SKM-1 (cell line): ENCODE data around the gene TRIM29.
"Not testable (repeated sequence)": the region's sequence is repeated elsewhere in the genome, so short reads cannot be mapped to it uniquely, and the experiment has no call there.

ENCODE experiments used
- DNase-seq: peaks from one replicate; lab custom pipeline; 2025; ENCODE audit not compliant: unreplicated experiment; lab: John Stamatoyannopoulos, UW

The TRIM29 gene

DNA sequence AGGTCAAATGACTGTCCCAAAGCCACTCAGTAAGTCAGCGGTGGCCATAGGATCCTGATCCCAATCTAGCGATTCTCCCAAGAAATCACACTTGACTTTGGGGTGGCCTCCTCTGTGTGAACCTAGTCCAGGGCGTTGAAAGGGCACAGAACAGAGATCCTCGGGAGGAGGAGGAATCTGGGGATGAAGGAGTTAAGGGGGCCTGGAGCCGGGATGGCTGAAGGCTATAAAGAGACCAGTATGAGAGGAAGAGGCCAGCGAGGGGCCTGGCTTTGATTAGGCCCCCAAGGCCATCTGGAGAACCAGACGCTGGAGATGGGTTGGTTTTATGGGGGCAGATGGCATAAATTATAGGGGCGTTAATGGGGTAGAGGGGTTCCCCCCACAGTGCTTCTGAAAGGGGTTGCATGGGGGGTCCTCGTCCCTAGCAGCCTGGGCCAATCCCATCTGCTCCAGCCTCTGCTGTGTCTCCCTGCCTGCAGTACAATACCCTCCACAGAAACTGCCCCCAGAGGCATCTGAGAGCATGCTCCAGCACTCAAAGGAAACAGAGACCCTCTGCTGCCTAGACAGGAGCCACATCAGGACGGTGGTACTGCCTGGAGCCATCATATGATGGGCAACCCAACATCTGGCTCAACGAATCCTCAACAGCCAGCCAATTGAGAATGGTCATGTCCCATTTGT is 35.2 kb upstream of the TRIM29 start:
- no peak for DNase-seq

DNA sequence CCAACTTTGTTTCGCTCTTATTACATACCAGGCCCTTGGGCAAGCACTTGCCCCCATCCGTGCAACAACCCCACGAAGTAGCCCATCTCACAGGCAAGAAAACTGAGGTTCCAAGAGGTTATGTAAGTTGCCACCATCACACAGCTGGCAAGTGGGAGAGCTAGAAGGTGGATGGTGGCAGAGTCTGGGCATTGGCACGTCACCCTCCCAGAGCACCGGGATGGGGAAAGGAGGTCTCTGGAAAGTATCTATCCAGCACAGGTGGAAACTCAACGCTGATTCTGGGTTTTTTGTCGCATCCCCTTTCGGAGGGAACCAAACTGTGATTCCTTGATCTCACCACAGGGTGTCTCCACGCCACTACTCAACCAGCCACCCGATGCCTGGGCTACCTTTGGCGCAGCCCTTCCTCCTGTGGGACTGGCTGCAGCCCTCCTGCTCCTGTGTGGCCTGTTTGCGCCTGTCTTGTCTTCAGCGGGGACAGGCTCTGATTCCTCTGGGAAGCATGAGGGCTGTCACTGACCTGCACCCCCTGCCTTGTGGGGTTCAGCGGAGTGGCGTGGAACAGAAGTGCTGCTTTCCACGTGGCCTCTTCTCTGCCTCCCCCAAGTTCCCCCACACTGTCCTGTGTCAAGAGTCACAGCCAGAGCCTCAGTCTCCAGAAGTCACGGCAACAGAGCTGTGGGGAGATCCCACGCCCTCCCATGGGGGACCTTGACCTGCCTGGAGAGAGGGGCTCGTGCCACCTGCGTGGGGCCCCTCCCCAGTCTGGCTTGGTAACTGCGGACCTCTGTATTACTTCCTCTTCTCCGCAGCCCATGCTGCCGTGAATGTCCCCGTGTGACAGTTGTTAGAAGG is 34.4 kb upstream of the TRIM29 start:
- DNase-seq, result peak; percentile 21

GRCh38 chr11:120170741-120171261 is 32.9 kb upstream of the TRIM29 start:
- no peak for DNase-seq

DNA sequence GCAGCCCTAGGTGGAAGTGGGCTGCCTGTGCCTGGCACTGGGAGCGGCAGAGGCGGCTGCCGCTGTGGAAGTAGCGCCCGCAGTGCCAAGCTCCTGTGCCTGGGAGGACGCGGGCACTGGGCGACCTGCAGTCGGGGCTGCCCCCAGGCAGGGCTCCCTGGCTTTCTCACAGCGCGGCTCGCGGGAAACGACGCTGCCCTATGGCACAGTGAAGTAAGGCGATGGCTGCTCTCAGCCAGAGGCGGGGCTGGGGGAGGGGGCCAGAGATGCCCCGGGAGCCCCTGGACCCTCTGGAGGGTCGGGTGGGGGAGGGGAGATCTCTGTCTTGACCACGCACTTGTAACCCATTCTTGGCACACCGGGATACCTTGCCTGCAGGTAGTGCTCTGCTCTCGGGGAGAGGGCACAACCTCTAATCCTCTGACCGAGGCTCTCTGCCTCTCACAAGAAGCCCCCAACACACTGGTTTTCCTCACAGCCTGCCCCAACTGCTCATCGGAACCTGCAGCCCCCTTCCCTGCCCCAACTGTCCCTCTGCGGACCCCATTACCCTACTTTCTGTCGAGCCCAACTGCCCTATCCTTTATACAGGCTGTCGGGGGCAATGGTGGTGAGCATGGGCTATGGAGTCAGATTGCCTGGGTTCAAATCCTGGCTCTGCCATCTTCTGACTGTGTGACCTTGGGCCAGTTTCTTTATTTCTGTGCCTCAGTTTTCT is 32.2 kb upstream of the TRIM29 start:
- DNase-seq, result no peak

DNA sequence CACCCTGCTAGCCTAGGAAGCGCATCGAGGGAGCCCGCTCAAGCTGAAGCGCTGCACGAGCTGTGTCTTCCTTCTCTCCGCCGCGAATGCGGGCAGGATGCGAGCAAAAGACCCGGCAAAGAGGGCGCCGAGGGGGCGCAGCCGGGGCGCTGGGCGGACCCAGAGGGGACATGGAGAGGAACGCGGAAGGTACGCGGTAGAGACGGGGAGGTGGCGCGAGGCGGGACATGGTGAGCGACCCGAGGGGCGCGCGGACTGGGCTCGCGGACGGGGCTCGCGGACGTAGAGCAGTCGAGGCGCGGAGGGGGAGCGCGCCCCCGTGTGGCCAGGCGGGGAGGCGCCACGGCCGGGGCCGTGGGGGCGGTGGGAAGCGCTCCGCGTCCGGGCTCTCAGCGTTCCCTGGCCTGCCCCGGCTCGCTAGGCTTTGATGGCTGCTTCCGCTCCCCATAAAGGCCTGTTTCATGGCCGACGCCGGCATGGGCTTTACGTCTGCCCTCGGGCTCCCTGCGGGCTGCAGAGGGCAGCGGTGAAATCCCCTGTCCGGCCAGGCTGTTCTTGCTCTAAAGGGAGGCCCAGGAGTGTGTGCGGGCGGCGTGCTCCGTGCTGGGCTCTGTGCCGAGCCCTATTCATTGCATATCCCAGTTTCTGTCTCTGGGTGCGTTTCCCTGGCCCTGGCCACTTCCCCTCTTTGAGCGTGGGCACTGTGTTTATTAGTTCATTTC is 31.2 kb upstream of the TRIM29 start:
- DNase-seq, result peak; percentile 11

- DNase-seq, result no peak
Measured at GRCh38 chr11:120168108-120168959, 30.4 kb upstream of the TRIM29 start.

GRCh38 chr11:120167659-120168058 is 29.7 kb upstream of the TRIM29 start:
- DNase-seq, result no peak

DNA sequence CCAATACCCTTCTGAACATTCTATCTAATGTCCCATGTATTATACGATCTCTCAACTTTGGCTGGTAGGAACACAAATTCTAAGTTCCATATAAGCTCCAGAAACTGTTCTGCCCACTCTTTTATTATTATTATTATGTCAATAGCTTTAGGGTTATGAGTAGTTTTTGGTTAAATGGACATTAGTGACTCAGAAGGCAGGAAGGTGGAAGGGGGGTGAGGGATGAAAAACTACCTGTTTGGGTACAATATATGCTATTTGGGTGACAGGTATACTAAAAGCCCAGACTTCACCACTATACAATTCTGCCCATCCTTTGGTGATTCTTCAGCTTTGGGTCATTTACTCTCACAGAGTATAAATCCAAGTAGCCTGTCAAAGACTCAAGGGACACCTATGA is 22.5 kb upstream of the TRIM29 start:
- DNase-seq, result no peak

DNA sequence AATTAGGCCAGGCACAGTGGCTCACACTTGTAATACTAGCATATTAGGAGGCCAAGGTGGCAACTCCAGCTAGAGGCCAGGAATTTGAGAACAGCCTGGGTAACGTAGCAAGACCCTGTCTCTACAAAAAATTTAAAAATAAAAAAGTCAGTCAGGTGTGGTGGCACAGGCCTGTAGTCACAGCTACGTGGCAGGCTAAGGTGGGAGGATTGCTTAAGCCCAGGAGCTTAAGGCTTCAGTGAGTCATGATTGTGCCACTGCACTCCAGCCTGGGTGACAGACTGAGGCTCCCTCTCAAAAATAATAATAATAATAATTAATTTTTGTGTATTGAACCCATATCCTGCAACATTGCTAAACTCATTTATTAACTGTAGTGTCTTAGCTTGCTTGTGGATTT is 15.3 kb upstream of the TRIM29 start:
- DNase-seq, result no peak

- no peak for DNase-seq
Measured at GRCh38 chr11:120151536-120151935, 13.6 kb upstream of the TRIM29 start.

GRCh38 chr11:120149246-120149645 is 11.3 kb upstream of the TRIM29 start:
- DNase-seq, result no peak

DNA sequence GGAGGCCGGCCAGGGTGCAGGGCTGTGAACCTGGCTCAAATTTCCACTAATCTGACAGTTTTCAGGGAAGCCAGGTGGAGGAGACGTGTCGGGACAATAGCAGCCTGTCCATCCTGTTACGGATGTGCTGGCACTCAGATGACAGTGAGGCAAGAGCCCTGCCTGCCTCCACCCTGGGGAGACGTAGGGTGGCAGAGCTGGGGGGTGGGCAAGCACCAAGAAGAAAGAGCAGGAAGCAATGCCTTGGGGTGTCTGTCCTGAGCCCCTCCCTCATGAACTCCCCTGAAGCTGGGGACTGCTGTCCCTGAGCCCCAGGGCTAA is 10.0 kb upstream of the TRIM29 start:
- no peak for DNase-seq

DNA sequence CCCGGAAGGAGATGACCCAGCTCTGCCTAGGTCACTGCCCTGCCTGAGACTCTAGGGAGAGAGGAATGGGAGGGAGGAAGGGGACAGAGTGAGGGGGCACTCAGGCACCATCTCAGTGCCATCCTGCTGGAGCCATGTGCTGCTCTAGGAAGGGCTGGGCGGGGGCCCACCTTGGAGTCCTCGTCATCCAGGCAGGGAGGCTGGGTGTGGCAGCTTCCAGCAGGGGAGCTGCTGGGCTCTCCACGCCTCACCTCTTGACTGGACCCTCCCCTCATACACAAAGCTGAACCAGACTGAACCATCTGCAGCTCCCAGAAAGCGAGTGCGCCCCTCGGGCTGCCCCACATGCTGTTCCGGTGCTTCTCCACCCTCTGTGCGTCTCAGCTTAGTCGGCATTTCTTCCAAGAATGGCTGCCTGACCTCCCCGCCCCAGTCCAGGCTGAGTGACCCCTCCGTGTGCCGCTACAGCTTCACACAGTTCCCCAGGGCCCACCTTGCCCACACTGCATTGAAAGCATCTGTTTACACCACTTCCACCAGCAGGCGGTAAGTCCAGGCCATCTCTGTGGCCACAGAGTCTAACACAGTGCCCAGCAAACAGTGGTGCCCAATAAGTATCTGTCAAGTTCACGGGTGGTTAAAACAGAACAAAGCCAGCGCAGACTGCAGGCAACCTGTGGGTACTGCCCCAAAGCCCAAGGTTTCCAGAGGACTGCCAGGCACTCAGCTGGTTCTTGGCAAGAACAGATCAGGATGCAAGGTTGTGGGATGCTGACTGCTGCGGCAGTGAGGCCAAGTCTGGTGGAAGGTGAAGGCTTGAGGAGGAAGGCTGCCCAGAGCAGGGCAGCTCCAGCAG is 9.4 kb upstream of the TRIM29 start:
- no peak for DNase-seq

- DNase-seq, result no peak
Measured at GRCh38 chr11:120146413-120147093, 8.6 kb upstream of the TRIM29 start.

DNA sequence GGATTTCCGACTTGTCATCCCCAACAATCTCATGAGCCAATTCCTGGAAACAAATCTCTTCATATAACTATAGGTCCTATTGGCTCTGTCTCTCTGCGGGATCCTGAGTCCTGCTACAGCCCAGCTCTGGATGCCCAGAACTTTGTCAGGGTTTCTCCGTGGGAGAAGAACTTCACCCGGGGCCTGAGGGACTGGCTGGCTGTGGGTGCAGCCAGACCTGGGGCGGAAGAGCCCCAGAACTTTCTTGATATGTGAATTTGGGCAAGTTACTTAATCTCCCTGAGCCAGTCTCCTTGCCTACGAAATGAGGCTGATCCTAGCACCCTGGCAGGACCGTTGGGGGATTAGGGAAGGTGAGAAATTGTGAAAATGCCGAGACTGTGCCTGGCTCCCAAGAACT is 6.6 kb upstream of the TRIM29 start:
- no peak for DNase-seq

DNA sequence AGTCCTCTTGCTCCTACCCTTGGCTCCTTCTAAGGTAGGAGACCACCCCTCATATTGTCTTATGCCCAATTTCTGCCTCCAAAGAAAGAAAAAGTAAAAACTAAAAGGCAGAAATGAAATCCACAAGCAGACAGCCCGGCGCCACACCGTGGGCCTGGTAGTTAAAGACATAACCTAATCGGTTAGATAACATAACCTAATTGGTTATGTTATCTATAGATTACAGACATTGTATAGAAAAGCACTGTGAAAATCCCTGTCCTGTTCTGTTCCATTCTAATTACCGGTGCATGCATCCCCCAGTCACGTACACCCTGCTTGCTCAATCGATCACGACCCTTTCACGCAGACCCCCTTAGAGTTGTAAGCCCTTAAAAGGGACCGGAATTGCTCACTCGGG is 5.6 kb upstream of the TRIM29 start:
- not testable (repeated sequence) for DNase-seq

DNA sequence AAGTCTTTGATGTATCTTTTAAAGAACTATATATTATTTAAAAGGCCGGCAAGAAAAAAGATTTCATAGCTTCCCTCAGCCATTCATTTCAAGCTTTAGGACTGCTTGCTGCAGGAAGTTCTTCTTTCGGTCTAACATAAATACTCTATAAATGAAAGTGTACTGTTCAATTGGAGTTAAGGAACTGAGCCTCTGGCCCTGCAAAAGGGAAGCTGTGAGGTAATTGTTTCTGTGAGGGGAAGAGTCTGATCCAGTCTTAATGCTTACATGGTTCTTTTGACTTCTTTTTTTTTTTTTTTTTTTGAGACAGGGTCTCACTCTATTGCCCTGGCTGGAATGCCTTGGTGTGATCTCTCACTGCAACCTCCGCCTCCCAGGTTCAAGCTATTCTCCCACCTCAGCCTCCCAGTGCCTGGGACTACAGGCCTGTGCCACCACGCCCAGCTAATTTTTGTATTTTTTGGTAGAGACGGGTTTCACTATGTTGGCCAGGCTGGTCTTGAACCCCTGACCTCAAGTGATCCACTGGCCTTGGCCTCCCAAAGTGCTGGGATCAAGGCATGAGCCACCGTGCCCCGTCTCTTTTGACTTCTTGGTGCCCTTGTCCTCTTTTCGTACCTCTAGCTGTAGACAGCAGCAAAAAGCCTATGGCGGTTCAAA is 4.7 kb upstream of the TRIM29 start:
- DNase-seq, result no peak

DNA sequence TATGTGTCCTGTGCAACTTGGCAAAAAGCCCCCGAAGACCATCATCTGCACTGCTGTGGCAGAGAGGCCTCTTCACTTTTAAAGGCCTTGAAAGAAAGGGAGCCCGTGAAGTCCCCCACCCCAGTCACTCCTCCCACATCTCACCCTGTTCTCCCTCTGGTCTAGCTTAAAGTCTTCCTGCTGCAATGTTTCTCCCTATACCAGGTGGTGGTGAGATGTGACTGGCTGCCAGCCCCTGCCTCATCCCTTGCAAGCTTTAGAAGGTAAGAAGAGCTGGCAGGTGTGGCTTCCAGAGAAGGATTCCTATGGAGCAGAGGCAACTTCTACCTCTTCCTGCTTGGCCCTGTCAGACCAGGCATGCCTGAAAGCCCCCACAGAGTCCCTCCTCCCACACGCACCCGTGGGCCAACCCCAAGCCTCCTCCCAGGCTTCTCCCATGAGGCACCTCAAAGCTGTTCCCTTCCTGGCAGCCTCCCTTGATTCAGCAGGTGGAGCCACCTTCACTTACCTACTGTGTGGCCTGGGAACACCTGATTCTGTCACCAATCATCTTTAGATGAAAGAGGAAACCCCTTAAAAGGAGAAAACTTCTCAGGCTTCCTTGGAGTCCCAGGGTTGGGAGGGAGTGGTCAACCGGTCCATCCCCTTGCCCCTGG is 4.0 kb upstream of the TRIM29 start:
- DNase-seq, result no peak
